ENCODE results near the gene SMURF2. TPM values are rescaled to one million over a fixed set of nuclear protein-coding genes. Genes with fewer than 3 reads are reported as not detected.
"Not testable (repeated sequence)": the region's sequence is repeated elsewhere in the genome, so short reads cannot be mapped to it uniquely, and the experiment has no call there.

SMURF2 gene
- total RNA-seq, 1 experiment from 2014 or later, result 51.9 TPM

GRCh38 chr17:64667807-64668721 lies 6.0 kb upstream of the SMURF2 start:
- DNase-seq (ENCODE audit: low spot score), result peak; percentile 92

GRCh38 chr17:64664299-64664981 lies 2.3 kb upstream of the SMURF2 start:
- DNase-seq (ENCODE audit: low spot score), result peak; percentile 67

GRCh38 chr17:64663836-64664235 lies 1.7 kb upstream of the SMURF2 start:
- not testable (repeated sequence) for DNase-seq (ENCODE audit: low spot score)

GRCh38 chr17:64662774-64663367 lies 764 bp upstream of the SMURF2 start:
- DNase-seq (ENCODE audit: low spot score), result no peak

GRCh38 chr17:64661726-64661975 lies 456 bp downstream of the SMURF2 start:
- DNase-seq (ENCODE audit: low spot score), result no peak

DNA sequence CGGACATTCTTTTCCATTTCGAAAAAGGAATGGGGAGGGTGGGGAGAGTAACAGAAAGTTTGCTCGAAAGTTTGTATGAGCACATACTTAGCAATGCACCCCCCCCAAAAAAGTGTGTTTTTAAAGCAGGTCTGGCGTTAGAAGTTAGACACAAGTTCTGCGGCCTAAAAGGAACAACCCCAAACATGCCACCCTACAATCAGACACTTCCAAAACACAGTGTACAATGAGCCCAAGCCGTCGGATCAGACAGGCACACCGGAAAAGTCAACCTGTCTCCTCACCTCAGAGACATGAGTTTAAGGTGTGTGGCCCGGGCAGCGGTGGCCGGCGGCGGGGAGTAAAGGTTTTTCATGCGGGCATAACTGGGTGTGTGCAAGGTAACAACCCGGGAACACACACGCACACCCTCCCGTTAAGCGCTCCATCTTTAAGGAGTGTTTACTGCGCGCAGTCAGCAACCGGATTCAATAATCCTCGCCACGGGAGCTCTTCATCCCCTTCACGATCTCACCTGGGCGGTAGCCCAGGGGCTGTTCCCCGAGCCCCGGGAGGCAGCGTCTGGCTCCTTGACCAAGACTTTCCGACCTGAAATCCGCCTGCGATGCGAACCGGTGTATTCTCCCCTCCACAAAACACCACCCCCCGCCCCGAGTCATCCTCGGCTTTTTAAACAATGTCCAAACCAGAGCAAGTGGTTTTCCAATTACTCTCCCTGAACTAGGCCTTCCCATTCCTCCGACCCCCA lies 955 bp downstream of the SMURF2 start:
- not testable (repeated sequence) for DNase-seq (ENCODE audit: low spot score)

DNA sequence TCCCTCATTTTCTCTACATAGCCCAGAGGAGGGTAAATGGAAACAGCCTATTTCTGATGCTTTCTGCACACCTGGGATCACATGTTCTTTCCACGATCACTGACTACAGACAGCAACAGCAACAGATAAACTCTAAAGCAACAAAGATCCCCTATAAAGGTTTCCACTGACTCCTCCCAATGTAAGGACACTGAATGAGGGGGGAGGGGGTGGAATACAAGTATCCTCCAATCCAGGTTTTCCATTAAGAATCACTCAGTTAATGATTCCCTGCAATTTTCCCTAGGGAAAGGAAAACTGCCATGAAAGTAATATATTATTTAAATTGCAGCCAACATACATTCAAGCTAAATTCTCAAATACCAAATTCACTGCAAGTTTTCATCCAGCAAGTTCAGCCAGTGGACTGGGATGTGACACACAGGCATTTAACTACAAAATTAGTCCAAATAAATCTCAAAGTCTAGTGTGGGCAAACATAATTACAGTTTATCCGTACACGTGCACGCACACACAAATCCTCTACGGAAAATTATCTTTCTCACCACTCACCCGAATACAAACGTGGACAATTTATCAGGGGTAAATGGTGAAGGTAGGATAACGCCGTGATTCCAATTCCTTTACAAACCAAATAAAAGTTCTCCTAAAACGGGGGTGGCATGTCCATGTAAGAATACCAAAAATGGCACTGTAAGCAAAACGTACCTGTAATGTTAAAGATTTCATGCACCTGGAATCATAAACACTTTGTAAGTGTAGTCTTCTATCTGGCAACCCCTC lies 1.7 kb downstream of the SMURF2 start:
- not testable (repeated sequence) for DNase-seq (ENCODE audit: low spot score)

GRCh38 chr17:64658931-64659330 lies 3.2 kb downstream of the SMURF2 start:
- peak; percentile 52 for DNase-seq (ENCODE audit: low spot score)

DNA sequence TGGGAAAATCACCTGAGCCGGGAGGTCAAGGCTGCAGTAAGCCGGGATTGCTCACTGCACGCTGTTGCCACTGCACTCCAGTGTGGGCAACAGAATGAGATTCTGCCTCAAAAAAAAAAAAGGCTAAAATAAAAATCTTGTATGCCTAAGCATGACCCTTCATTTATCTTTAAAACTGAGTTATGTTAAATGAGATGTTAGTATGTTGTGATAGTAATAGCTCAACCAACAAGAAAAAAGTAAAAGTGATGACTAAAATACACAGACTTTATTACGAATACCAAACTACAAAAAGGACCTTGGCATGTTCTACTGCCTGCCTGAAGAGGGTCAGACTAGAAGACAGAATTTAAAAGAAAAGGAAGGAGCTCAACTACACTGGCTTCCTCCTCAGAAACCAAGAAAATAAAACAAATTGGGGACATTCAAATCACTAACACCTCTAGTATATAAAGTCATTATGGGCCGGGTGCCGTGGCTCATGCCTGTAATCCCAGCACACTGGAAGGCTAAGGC lies 4.4 kb downstream of the SMURF2 start:
- DNase-seq (ENCODE audit: low spot score), result no peak

DNA sequence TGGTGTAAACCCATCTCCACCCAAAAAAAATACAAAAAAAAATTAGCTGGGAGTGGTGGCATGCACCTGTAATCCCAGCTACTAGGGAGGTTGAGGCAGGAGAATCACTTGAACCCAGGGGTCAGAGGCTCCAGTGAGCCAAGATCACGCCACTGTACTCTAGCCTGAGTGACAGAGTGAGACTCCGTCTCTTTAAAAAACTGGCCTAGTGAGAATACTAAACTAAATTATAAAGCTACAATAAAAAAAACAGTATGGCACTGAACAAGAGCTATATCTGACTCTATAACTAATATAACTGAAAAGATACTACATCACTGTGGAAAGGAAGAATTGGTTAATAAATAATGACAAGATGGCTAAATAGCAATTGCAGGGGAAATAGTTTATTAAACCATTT lies 6.4 kb downstream of the SMURF2 start:
- no peak for DNase-seq (ENCODE audit: low spot score)

DNA sequence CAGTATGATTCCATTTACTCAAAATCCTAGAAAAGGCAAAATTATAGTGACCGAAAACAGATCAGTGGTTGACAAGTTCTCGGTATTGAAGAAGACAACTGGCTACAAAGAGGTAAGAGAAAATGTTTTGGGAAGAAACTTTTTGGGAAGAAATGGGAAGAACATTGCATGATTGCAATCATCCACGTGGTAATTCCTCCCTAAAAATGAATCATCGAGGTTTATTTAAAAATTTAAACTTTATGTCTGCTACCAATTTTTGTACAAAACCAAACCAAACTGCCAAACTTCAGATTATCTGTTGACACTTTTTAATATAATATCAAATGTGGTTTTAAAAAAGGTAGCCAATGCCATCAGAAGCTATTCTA lies 8.1 kb downstream of the SMURF2 start:
- no peak for DNase-seq (ENCODE audit: low spot score)

- DNase-seq (ENCODE audit: low spot score), result peak; percentile 39
Observed at GRCh38 chr17:64653325-64653984, 8.7 kb downstream of the SMURF2 start.

DNA sequence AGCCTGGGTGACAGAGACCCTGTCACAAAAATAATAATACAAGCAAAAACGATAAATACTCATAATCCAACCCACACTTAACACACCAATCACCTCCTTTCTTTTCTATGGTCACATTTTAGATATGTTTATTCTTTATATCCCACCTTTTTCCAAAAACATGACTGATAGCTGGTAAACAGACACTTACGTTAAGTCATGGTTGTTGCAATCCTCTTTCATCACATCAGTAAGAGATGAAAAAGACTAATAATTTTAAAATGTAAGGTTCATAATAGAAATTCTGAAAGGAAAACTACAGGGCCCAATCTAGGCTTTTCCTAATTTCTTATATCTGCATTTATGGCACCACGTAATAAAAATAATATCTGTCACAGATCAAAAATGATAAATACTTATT lies 10.2 kb downstream of the SMURF2 start:
- no peak for DNase-seq (ENCODE audit: low spot score)

DNA sequence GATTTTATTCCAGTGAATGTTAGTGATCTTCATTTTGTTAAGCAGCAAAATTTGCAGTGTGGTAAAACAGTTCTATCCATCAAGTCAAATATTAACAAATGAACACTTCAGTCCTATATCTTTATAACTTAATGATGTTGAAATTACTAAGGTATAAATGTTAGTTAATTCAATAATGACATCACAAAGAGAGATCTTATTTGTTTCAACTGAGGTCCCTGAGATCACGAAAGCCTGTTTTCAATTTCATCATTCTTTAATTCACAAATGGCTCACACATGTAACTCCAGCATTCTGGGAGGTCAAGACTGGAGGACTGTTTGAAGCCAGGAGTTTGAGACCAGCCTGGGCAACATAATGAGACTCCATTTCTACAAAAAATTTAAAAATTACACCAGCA lies 13.9 kb downstream of the SMURF2 start:
- DNase-seq (ENCODE audit: low spot score), result no peak

DNA sequence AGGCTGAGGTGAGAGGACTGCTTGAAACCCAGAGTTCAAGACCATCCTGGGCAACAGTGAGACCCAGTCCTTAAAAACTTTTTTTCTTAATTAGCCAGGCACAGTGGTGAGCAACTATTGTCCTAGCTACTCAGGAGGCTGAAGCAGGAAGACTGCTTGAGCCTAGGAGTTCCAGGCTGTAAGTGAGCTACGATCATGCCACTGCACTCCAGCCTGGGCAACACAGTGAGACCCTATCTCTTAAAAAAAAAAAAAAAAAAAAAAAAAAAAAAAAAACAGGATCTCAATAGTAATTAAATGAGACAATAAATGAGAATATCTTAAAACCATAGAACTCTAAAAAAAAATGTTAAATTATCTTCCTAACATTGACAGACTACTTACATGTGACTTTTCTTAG lies 14.3 kb downstream of the SMURF2 start:
- no peak for DNase-seq (ENCODE audit: low spot score)

- no peak for DNase-seq (ENCODE audit: low spot score)
Observed at GRCh38 chr17:64639516-64639915, 22.6 kb downstream of the SMURF2 start.

- DNase-seq (ENCODE audit: low spot score), result no peak
Observed at GRCh38 chr17:64638552-64639203, 23.4 kb downstream of the SMURF2 start.

GRCh38 chr17:64635647-64636305 lies 26.3 kb downstream of the SMURF2 start:
- DNase-seq (ENCODE audit: low spot score), result peak; percentile 31

DNA sequence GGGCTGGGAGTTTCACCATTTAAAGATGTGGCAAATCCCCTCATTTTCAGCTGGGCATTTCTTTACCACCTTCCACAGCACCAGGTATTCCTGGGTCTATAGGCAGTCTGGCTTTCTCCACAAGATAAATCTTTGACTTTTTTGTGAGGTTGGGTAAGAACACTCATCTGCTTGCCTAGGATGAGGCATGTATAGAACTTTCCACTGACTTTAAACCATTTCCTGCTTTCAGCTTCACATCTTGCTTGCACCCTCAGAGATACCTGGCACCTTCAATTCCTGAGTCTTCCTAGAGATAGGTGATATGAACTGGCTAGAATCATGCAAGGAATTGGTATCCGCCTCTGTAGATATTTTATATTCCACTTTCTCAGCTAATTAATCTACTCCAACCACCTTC lies 27.9 kb downstream of the SMURF2 start:
- no peak for DNase-seq (ENCODE audit: low spot score)

DNA sequence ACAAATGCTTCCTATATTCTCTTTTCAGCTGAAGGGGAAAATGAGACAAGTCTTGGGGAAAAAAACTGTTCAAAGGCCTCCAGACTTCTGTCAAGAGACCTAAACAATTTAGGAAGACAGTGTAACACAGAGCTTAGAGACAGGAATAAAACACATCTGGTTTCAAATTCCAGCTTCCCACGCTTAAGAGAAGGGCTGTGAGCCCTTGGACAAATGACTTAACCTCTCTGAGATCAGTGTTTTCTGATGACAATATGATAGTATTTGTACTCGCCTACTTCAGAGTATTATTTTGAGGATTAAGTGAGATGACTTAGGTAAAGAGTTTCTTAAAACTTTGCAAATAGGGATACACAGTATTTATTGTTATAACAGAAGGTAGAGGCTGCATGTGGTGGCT lies 29.5 kb downstream of the SMURF2 start:
- no peak for DNase-seq (ENCODE audit: low spot score)

All from H4 (cell line).